Activated naive CD4-positive, alpha-beta T cell treated with anti-CD3 and anti-CD28 coated beads, Interleukin-2, amount 50 U/mL, for 16 hours (primary cell): ENCODE measurements around the gene OTOS.
A peak's percentile ranks its signal among the peaks of the same experiment; 100 is the strongest.

Experiments used
- DNase-seq: peaks from one replicate; pipeline ENCODE4 v3.0.0-alpha.2; 2020

Gene OTOS

GRCh38 chr2:240135706-240136012 is 4.8 kb downstream of the OTOS start:
- no peak for DNase-seq

GRCh38 chr2:240134956-240135520 is 5.4 kb downstream of the OTOS start:
- DNase-seq, result no peak

- DNase-seq, result peak; percentile 1
Observed at GRCh38 chr2:240134466-240134865, 6.0 kb downstream of the OTOS start.

GRCh38 chr2:240133401-240133800 is 7.1 kb downstream of the OTOS start:
- DNase-seq, result peak; percentile 3

GRCh38 chr2:240132651-240132980 is 7.8 kb downstream of the OTOS start:
- DNase-seq, result no peak

- DNase-seq, result peak; percentile 4
Observed at GRCh38 chr2:240131941-240132650, 8.4 kb downstream of the OTOS start.

GRCh38 chr2:240131296-240131695 is 9.2 kb downstream of the OTOS start:
- peak; percentile 0 for DNase-seq

- peak; percentile 7 for DNase-seq
Observed at GRCh38 chr2:240130393-240131195, 9.9 kb downstream of the OTOS start.

- peak; percentile 3 for DNase-seq
Observed at GRCh38 chr2:240129731-240130392, 10.6 kb downstream of the OTOS start.

GRCh38 chr2:240129311-240129710 is 11.1 kb downstream of the OTOS start:
- no peak for DNase-seq

- no peak for DNase-seq
Observed at GRCh38 chr2:240128608-240129145, 11.8 kb downstream of the OTOS start.

GRCh38 chr2:240127911-240128607 is 12.4 kb downstream of the OTOS start:
- no peak for DNase-seq

- no peak for DNase-seq
Observed at GRCh38 chr2:240127191-240127750, 13.2 kb downstream of the OTOS start.

GRCh38 chr2:240126731-240127130 is 13.7 kb downstream of the OTOS start:
- no peak for DNase-seq

GRCh38 chr2:240125742-240126141 is 14.7 kb downstream of the OTOS start:
- no peak for DNase-seq

GRCh38 chr2:240124651-240125030 is 15.8 kb downstream of the OTOS start:
- DNase-seq, result no peak

- no peak for DNase-seq
Observed at GRCh38 chr2:240123821-240124650, 16.4 kb downstream of the OTOS start.

- no peak for DNase-seq
Observed at GRCh38 chr2:240121675-240122074, 18.8 kb downstream of the OTOS start.

- DNase-seq, result no peak
Observed at GRCh38 chr2:240121190-240121589, 19.3 kb downstream of the OTOS start.

- DNase-seq, result no peak
Observed at GRCh38 chr2:240114233-240114632, 26.2 kb downstream of the OTOS start.

GRCh38 chr2:240112914-240113690 is 27.4 kb downstream of the OTOS start:
- no peak for DNase-seq
